GM21381 (cell line): ENCODE results near the gene RDH5.
"Not testable (repeated sequence)": the region's sequence is repeated elsewhere in the genome, so short reads cannot be mapped to it uniquely, and the experiment has no call there.

Experiments used
- ATAC-seq: cut with Tn5 transposase; IDR thresholded peaks from one replicate; pipeline ENCODE4 v1.9.1; 2021; ENCODE audit warnings: mild to moderate bottlenecking, moderate library complexity; ENCODE audit not compliant: unreplicated experiment

RDH5 gene

GRCh38 chr12:55744340-55745030 lies 24.3 kb downstream of the RDH5 start:
- ATAC-seq = no peak

GRCh38 chr12:55745361-55746173 lies 25.4 kb downstream of the RDH5 start:
- no peak for ATAC-seq

DNA sequence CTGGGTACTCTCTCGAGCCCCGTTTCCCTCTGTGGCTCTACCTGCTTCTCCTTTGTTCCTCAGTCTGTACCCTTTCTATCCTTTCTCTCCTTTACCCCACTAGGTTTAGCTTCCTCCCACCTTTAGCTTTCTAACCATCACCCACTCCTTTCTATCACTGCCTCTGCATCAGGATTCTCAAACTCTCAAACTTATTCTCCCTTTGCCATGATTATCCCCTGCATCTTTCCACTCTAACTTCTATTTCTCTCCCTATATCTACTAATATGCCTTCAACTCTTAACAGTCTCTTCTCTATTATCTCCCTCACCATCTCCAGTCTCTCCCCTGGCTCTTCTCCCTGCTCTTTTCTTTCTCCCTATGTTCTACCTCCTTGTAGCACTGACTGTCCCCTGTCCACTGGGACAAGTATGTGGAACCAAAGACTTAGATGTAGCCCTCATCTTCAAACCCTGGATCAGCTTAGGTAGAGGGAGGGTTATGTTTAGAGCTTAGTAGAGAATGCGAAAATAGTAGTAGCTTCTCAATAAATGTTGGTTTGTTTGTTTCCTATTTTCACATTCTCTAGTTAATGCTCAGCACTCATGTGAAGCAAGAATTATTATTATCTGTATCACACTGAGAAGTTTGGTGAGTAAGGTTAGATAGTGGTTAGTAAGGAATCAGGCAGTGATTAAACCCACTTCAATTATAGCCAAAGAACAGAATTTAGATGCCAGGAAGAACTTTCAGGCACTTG lies 26.1 kb downstream of the RDH5 start:
- ATAC-seq = no peak

GRCh38 chr12:55746913-55747231 lies 26.7 kb downstream of the RDH5 start:
- no peak for ATAC-seq

DNA sequence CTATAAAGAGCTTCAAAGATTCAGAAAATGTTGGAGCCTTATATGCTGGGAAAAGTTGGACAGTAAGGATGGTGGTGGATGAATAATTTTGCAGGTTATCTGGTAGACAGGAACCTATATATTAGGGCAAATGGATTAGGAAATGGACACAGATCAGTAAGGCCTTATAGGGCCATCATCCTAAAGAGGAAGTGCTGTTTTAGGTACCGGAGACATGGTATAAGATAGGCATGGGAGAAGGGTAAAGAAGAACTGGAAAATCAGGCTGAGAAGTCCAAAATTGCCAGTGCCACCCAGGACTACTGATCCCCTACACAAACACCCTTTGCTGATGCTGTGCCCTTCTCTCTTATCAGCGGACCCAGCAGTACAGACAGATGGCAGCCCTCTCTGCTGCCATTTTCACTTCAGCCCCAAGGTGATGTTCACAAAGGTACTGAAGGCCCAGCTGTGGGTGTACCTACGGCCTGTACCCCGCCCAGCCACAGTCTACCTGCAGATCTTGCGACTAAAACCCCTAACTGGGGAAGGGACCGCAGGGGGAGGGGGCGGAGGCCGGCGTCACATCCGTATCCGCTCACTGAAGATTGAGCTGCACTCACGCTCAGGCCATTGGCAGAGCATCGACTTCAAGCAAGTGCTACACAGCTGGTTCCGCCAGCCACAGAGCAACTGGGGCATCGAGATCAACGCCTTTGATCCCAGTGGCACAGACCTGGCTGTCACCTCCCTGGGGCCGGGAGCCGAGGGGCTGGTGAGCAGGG lies 28.2 kb downstream of the RDH5 start:
- no peak for ATAC-seq

- no peak for ATAC-seq
These were observed 35.1 kb downstream of the RDH5 start for GRCh38 chr12:55755246-55755645.

GRCh38 chr12:55757701-55758100 lies 37.5 kb downstream of the RDH5 start:
- ATAC-seq = no peak

DNA sequence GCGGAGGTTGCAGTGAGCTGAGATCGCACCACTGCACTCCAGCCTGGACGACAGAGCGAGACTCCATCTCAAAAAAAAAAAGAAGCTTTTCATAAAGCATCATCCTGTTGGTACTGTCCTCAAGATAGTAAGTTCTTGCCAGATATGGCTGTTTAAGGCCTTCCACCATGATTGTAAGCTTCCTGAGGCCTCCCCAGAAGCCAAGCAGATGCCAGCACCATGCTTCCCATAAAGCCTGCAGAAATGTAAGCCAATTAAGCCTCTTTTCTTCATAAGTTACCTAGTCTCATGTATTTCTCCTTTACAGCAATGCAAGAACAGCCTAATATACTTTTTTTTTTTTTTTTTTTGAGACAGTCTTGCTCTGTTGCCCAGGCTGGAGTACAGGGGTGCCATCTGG lies 38.4 kb downstream of the RDH5 start:
- ATAC-seq = not testable (repeated sequence)

GRCh38 chr12:55760663-55761062 lies 40.5 kb downstream of the RDH5 start:
- ATAC-seq = no peak

DNA sequence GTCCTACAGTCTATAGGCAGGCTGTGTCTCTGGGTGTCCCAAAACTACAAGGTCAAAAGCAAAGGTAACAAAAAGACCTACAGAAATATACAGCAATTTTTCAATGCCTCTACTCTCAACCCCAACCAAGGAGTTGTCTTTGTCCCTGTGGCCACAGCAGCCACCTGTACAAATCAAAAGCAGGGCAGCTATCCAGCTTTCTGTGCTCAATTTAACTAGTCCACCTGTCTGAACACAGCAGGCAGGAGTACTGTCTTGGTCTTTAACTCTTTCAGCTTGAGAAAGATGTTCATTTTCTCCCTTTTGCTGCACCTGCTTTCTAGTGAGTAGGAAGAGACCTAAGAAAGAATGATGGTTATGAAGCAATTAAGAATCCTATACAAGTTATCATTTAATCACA lies 42.5 kb downstream of the RDH5 start:
- no peak for ATAC-seq

DNA sequence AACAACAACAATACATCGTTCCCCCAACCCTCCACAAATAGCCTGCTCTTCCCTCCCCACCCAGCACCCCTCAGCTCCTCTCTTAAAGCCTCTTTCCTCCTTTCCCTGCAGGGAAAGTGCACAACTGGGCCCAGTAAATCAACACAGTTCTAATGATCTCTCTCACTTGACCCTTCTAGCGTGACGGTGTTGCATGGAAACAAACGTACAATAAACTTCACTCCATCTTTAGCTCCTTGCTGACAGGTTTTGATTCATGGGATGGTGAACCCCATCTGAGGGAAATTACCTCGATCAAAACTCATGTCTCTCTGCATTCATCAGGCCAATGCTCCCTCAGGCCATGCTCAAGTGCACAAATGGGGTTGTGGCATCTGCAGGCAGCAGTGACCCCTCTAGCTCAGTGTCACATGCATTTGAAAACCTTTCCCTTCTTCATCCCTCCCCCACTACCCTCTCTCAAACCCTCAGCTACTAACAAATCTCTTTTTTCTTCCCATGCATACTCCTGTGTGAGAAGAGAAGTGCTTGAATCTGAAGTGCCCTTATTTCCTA lies 45.6 kb downstream of the RDH5 start:
- no peak for ATAC-seq

DNA sequence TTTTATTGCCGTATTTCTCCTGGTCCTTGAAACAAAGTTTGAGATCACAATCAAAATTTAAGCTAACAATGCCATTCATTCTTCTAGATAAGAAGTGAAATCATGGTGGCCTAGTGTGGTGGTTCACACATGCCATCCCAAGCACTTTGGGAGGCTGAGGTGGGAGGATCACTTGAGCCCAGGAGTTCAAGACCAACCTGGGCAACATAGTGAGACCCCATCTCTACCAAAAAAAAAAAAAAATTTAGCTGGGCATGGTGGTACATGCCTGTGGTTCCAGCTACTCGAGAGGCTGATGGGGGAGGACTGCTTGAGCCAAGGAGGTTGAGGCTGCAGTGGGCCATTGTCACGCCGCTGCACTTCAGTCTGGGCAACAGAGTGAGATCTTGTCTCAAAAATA lies 47.0 kb downstream of the RDH5 start:
- ATAC-seq = no peak

GRCh38 chr12:55771736-55772135 lies 51.5 kb downstream of the RDH5 start:
- ATAC-seq = no peak
